GM12873 (cell line): ENCODE results near the gene MACROD2.

Experiments used
- CTCF ChIP-seq: IDR thresholded peaks from 2 replicates; pipeline ENCODE4 v1.5.1; 2012; ENCODE audit warnings: low read depth, mild to moderate bottlenecking, moderate library complexity, low read length, control low read depth; ENCODE audit not compliant: insufficient read depth; ENCODE audit errors: missing control alignments

The MACROD2 gene

DNA sequence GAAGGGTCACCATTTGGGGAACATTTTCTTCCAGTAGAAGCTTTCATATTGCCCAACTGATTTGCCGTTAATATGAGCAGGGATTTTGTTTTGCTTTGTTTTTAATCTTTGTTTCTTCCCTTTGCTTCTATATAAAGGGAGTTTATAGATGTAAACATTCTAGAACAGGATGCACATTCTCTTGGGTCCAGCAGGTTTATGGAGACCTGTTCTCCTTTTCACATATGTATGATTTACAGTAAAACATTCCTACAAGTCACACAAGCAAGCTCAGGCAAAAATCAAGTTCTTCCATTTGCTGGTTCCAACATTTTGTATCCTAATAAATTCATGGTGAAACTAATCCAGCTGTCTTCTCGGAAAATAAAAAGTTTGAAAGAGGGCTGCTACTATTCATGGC lies 1424.5 kb downstream of the MACROD2 start:
- TF ChIP-seq CTCF, result no peak

DNA sequence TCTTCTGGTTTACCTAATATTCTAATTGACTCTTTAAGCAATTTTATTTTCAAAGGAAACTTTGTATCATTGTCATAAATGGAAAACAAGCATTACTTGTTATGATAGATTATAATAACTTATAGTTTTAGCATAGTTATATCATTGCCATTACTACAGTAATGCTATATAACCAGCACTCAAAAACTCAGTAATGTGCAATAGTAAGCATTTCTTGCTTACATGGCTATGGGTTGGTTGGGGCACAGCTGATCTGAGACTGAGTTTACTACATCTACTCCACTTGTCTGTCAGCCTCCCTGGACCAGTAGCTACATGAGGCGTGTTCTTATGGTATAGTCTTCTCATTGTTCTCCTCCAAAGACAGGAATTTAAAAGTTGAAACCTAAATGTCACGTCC lies 1427.7 kb downstream of the MACROD2 start:
- TF ChIP-seq CTCF, result no peak

- TF ChIP-seq CTCF, result no peak
These were observed 1444.2 kb downstream of the MACROD2 start for GRCh38 chr20:15439551-15439950.

DNA sequence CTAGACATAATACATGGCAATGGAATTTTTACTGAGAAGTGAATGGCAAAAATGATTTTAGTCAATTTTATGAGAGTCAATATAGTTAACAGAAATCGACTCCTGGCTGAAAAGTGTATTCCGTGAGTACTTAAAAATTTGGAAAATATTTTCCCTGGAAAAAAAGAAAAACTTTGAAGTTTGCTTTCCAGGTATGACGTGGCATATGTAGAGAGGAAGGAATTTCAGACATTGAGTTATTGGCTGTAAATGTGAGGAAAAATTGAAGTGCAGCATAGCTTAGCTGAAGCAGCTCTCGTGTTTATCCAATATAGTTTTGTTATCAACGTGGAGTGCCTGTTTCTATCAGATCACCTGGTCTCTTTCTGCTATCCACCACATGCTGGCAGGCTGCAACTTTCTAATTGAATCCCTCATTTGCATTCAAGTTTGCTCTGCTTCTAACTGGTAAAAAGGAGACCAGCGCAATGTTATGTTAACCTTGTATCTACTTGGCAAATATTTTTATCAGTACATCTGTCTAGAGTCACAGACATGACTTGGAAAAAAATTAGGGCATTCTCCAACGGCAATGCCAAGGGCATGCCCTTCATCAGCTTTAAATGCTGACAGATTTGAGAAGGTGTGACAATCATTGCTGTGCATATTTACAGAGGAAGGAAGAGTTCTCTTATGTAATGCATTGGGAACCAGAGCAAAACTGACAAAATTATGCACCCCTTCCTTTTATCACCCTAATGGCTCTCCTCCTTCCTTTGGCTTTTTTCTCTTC lies 1444.9 kb downstream of the MACROD2 start:
- TF ChIP-seq CTCF, result no peak

DNA sequence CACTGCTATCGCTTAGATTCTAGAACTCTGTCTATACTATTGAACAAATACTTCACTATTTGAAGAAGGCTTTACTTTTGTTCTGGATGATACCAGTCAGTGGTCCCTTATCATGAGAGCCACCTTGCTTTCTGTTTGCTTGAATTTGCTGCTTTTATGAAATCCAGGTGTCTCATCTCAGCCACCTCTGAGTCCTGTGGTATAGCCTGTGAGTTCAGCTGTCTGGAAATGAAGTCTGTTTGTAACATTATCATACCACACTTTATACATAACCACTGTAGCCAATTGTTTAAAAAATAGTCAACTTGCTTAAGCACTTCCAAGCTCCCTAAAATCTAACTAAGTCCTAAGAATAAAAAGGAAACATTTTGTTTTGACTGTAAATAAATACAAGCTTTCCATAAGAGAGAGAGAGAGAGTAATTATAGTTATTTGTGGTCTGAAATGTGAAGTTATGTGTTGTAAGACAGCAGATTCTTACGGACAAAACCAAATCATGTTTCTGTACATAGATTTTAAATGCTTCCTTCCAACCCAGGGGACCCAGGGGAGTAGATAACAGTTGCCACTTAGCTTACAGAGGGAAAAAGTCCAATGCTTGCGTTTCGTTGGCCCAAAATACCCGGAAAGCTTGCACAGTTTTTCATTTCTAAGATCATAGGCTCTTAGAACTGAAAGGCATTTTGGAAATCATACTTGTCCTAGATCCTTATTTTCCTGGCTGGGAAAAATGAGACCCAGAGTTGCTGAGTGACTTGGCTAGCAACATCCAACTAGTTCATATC lies 1449.9 kb downstream of the MACROD2 start:
- TF ChIP-seq CTCF, result no peak

DNA sequence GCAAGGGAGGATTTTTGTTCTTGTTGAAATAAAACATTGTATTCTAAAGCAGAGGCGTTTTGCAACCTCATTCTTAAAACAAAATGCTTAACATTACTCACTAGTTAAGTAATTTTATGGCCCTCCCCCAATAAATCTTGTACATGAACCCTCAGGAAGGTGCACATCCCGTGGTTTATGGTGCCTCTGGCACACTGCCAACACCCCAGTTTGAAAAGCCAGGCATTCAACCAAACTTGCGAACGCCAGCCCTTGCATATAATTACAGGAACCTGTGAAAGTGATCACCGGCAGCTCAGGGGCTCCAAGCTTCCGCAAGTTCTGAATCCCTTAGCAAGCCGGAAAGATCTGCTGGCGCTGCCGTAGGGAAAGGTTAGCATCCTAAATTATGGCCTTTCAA lies 1451.1 kb downstream of the MACROD2 start:
- no peak for TF ChIP-seq CTCF

- TF ChIP-seq CTCF, result no peak
These were observed 1452.2 kb downstream of the MACROD2 start for GRCh38 chr20:15447549-15447948.
